NB4 (cell line): ENCODE measurements around the gene SYT6.

Experiments
- DNase-seq: peaks from one replicate; pipeline ENCODE4 v3.0.0; 2010; ENCODE audit warnings: low read depth
- H3K4me3 ChIP-seq: one replicate; pipeline ENCODE4 v1.5.1; 2011; ENCODE audit warnings: mild to moderate bottlenecking, low read depth, low read length, moderate library complexity
- MYC ChIP-seq: IDR thresholded peaks from 2 replicates; pipeline ENCODE4 v1.6.1; 2011; ENCODE audit warnings: low read depth, low read length
- POLR2A ChIP-seq: IDR thresholded peaks from 2 replicates; pipeline ENCODE4 v1.6.1; 2011; ENCODE audit warnings: mild to moderate bottlenecking; ENCODE audit not compliant: insufficient read length; ENCODE audit errors: extremely low read depth
- TF ChIP-seq, protein P1 (sequence below): IDR thresholded peaks from one replicate; pipeline ENCODE4 v1.5.1; 2012; ENCODE audit warnings: low read depth, low read length
- TF ChIP-seq, protein P2 (sequence below): IDR thresholded peaks from 2 replicates; pipeline ENCODE4 v1.6.1; 2011; ENCODE audit warnings: low read depth, low read length

SYT6 gene

DNA sequence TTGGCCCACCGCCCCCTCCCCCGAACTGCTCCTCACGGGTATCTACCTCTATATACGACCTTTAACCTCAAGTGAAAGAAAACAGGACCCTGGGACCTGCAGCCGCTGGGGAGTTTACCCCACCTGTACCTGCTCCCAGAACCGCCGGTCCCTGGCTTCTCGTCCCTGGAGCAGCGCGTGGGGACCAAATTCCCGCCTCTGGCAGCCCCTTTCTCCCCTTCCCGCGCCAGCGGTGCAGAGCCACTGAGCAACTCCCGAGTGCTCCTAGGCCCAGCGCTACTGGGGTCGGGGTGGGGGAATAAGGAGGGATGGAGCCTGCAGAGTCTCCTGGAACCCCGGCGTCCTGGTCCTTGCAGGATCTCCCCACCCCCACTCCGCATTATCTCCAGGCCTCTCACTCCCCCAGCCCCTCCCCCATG, 1.6 kb downstream of the SYT6 start:
- TF ChIP-seq, protein P1, sequence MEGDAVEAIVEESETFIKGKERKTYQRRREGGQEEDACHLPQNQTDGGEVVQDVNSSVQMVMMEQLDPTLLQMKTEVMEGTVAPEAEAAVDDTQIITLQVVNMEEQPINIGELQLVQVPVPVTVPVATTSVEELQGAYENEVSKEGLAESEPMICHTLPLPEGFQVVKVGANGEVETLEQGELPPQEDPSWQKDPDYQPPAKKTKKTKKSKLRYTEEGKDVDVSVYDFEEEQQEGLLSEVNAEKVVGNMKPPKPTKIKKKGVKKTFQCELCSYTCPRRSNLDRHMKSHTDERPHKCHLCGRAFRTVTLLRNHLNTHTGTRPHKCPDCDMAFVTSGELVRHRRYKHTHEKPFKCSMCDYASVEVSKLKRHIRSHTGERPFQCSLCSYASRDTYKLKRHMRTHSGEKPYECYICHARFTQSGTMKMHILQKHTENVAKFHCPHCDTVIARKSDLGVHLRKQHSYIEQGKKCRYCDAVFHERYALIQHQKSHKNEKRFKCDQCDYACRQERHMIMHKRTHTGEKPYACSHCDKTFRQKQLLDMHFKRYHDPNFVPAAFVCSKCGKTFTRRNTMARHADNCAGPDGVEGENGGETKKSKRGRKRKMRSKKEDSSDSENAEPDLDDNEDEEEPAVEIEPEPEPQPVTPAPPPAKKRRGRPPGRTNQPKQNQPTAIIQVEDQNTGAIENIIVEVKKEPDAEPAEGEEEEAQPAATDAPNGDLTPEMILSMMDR, result no peak
- TF ChIP-seq, protein P2, sequence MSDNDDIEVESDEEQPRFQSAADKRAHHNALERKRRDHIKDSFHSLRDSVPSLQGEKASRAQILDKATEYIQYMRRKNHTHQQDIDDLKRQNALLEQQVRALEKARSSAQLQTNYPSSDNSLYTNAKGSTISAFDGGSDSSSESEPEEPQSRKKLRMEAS, result no peak
- TF ChIP-seq POLR2A (no peak), MYC (no peak)
- no peak for DNase-seq
- H3K4me3 ChIP-seq, result no peak overlapping the region

DNA sequence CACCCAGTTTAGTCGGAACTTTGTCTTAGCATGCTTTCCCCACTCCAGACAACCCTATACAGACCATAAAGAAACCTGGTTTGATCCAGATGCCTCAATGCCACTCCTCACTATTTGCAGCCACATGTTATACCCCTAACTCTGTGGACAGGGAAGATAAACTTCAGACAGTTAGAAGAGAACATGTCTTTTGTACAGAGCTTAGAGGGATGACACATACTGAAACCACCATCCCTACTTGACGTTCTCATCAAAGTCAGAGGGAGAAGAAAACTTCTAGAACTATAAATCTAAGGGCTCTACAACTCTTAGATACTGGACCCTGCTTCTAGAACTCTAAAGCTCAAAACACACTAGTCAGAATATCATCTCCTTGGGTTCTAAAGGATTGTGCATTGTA, 3.7 kb downstream of the SYT6 start:
- no peak for DNase-seq
- TF ChIP-seq POLR2A (no peak), MYC (no peak)
- TF ChIP-seq, protein P2, result no peak
- TF ChIP-seq, protein P1, result no peak
- H3K4me3 ChIP-seq, result no peak overlapping the region

DNA sequence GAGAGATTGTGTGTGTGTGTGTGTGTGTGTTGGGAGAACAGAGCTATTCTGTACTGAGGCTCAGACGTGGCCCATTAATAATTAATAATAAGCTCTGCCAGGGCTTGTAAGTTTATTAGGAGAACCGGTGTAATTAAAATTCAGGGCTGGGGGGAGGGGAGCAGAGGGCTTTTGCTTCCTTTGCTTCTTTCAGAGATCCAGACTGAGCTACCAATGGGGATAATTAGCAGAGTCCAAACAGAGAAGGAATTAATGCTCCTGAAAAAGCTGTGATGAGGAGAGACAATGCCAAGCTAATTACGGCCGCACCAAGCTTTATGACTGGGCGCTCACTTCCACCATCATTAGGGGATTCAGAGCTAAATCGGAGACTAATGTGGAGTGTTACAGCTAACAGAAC, 4.5 kb downstream of the SYT6 start:
- H3K4me3 ChIP-seq, result no peak overlapping the region
- TF ChIP-seq, protein P1, result no peak
- TF ChIP-seq, protein P2, result no peak
- no peak for TF ChIP-seq POLR2A
- no peak for TF ChIP-seq MYC
- DNase-seq, result no peak

DNA sequence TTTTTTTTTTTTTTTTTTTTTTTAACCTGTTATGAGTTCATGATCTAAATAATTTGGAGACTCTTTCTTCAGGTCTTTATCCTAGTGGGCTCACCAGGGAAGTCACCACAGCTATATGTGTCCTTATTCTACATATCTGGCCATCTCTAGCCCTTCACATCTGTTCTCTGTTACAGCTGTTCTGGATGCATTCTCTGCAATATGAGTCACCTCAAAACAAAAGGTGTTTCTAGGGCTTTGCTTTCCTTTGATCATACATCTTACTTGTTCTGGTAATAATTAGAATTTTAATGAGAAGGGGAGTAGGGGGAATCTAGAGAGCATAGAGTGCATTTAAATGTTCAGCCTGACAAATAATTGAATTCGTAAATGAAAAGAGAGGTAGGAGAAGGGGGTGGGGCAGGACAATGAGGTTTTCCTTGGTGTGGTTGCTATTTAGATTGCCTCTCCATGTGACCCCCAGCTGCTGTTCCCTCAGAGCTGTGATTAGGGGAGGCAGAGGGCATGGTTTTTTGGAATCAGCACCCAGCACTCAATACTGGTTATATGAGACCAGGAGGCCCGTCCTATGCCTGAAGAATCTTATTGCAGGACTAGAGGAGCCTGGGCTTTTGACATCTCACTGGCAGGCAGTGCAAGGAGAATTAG, 8.0 kb downstream of the SYT6 start:
- DNase-seq, result no peak
- TF ChIP-seq POLR2A, result no peak
- H3K4me3 ChIP-seq, result no peak overlapping the region

DNA sequence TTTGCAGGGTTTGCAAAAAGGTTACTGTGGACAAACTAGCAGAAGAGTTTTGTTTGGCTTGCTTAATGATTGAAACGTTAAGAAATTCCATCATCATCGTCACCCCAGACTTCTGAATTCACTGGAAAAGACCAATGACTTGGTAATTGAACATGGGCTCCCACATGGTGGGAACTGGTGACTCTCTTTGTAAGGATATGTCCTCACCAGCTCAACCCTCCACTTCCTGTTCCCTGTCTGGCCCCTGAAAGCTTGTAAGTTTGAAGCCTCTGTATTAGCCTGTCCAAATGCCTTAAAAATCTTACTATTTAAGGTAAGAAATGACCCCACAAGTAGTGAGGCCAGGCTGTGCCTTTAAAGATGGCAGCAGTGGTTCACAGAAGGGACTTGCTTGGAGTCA, 9.7 kb downstream of the SYT6 start:
- peak; percentile 26 for DNase-seq
- TF ChIP-seq, protein P1, result no peak
- TF ChIP-seq MYC, result no peak
- TF ChIP-seq POLR2A, result no peak
- TF ChIP-seq, protein P2, result no peak
- no peak overlapping the region for H3K4me3 ChIP-seq

DNA sequence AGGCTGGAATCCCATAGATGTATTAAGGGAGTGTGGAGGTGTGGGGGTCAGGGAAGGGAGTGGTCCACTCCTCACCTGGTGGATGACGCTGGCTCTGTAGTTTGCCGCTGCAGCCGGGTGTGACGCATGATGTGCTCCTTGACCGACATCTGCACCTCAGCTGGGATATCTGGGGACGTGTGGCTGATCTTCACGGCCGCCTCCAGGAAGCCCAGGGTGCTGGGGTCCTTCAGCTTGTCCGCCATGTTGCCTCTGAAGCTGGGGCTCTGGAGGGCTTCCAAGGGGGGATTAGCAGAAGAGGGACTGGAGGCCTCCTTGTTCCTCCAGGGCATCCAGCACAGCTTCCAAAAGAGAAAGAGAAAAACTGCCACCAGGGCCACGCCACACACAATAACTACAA, 14.1 kb downstream of the SYT6 start:
- H3K4me3 ChIP-seq, result no peak overlapping the region
- TF ChIP-seq MYC (no peak), POLR2A (no peak)
- TF ChIP-seq, protein P2, result no peak
- TF ChIP-seq, protein P1, result no peak
- DNase-seq, result no peak
